DOHH2 (cell line): ENCODE data around the gene RFLNA.

Experiments used
- H3F3A ChIP-seq: fragments of 200-600 bp; sonication (generic), shearing (Covaris generic); 2 replicates; pipeline ENCODE4 v1.6.0; 2016; ENCODE audit warnings: antibody characterized with exemption, mild to moderate bottlenecking; ENCODE audit not compliant: control insufficient read depth, insufficient read depth
- H3K27ac ChIP-seq: fragments of 200-600 bp; sonication (generic); 2 replicates; pipeline ENCODE4 v1.5.1; 2014; ENCODE audit warnings: low read depth, mild to moderate bottlenecking, low read length, moderate library complexity
- H3K27me3 ChIP-seq: fragments of 200-600 bp; sonication (generic); 2 replicates; pipeline ENCODE4 v1.6.1; 2014; ENCODE audit warnings: mild to moderate bottlenecking, low read length, mixed read lengths; ENCODE audit not compliant: control insufficient read depth
- H3K36me3 ChIP-seq: fragments of 200-600 bp; sonication (generic); 2 replicates; pipeline ENCODE4 v1.6.1; 2014; ENCODE audit warnings: mild to moderate bottlenecking, low read length, moderate library complexity, mixed read lengths; ENCODE audit not compliant: control insufficient read depth
- H3K4me1 ChIP-seq: fragments of 200-600 bp; sonication (generic); 2 replicates; pipeline ENCODE4 v1.6.1; 2014; ENCODE audit warnings: mild to moderate bottlenecking, low read length, mixed read lengths; ENCODE audit not compliant: control insufficient read depth
- H3K4me2 ChIP-seq: fragments of 200-600 bp; sonication (generic); 2 replicates; pipeline ENCODE4 v1.6.0; 2014; ENCODE audit warnings: mild to moderate bottlenecking, low read length, moderate library complexity
- H3K4me3 ChIP-seq: fragments of 200-600 bp; sonication (generic); 2 replicates; pipeline ENCODE4 v1.5.1; 2014; ENCODE audit warnings: mild to moderate bottlenecking, low read length, mixed read lengths
- H3K79me2 ChIP-seq: fragments of 200-600 bp; sonication (generic); 2 replicates; pipeline ENCODE4 v1.6.1; 2014; ENCODE audit warnings: mild to moderate bottlenecking, low read length, mixed read lengths; ENCODE audit not compliant: control insufficient read depth
- H3K9me2 ChIP-seq: fragments of 200-600 bp; sonication (generic); replicated peaks from 2 replicates; pipeline ENCODE4 v1.6.1; 2014; ENCODE audit warnings: mild to moderate bottlenecking, low read length, mixed read lengths; ENCODE audit not compliant: control insufficient read depth
- H3K9me3 ChIP-seq: fragments of 200-600 bp; sonication (generic); 2 replicates; pipeline ENCODE4 v1.6.1; 2014; ENCODE audit warnings: antibody characterized with exemption, low read length, mixed read lengths; ENCODE audit not compliant: control insufficient read depth, insufficient read depth
- H4K20me1 ChIP-seq: fragments of 200-600 bp; sonication (generic); 2 replicates; pipeline ENCODE4 v1.6.0; 2014; ENCODE audit warnings: low read depth, mild to moderate bottlenecking, antibody characterized with exemption, low read length, moderate library complexity; ENCODE audit not compliant: control insufficient read depth, insufficient read depth
- CTCF ChIP-seq: fragments of 200-600 bp; sonication (generic); IDR thresholded peaks from one replicate; pipeline ENCODE4 v1.5.1; 2014; ENCODE audit warnings: antibody characterized with exemption, mild to moderate bottlenecking, low read depth, low read length; ENCODE audit not compliant: poor library complexity, severe bottlenecking
- EZH2phosphoT487 ChIP-seq: fragments of 200-600 bp; sonication (generic); IDR thresholded peaks from 2 replicates; pipeline ENCODE4 v1.6.1; 2017; ENCODE audit warnings: borderline replicate concordance, mild to moderate bottlenecking, antibody characterized with exemption, low read length, moderate library complexity, mixed read lengths

RFLNA gene

GRCh38 chr12:124327362-124328043 is 32.6 kb downstream of the RFLNA start:
- H3K36me3 ChIP-seq, result peaks cover 36% of the 10 kb centered on the region
- H3K27me3 ChIP-seq, result no peaks in the 10 kb centered on the region
- H4K20me1 ChIP-seq, result no peaks in the 10 kb centered on the region
- no peaks in the 10 kb centered on the region for H3K4me1 ChIP-seq
- H3K79me2 ChIP-seq, result no peaks in the 10 kb centered on the region
- no peak overlapping the region for H3K4me3 ChIP-seq
- no peaks in the 10 kb centered on the region for H3F3A ChIP-seq
- no peaks in the 10 kb centered on the region for H3K9me2 ChIP-seq
- H3K9me3 ChIP-seq, result peaks cover 16% of the 10 kb centered on the region; the same call in 1 of the 2 replicates
- no peak for TF ChIP-seq CTCF
- TF ChIP-seq EZH2phosphoT487, result no peak
- H3K4me2 ChIP-seq, result no peak overlapping the region
- no peak overlapping the region for H3K27ac ChIP-seq

- no peaks in the 10 kb centered on the region for H3K9me2 ChIP-seq
- H4K20me1 ChIP-seq, result no peaks in the 10 kb centered on the region
- no peaks in the 10 kb centered on the region for H3K27me3 ChIP-seq
- H3K79me2 ChIP-seq, result no peaks in the 10 kb centered on the region
- H3K27ac ChIP-seq, result no peak overlapping the region
- H3K36me3 ChIP-seq, result peaks cover 36% of the 10 kb centered on the region
- H3K4me3 ChIP-seq, result no peak overlapping the region
- H3K9me3 ChIP-seq, result peaks cover 16% of the 10 kb centered on the region; the same call in 1 of the 2 replicates
- H3K4me2 ChIP-seq, result no peak overlapping the region
- H3K4me1 ChIP-seq, result no peaks in the 10 kb centered on the region
- TF ChIP-seq EZH2phosphoT487, result no peak
- no peak for TF ChIP-seq CTCF
- H3F3A ChIP-seq, result no peaks in the 10 kb centered on the region
These were observed 33.2 kb downstream of the RFLNA start for GRCh38 chr12:124328116-124328515.

- H3K79me2 ChIP-seq, result no peaks in the 10 kb centered on the region
- H3K9me3 ChIP-seq, result peaks cover 12% of the 10 kb centered on the region; the same call in 1 of the 2 replicates
- H3F3A ChIP-seq, result no peaks in the 10 kb centered on the region
- no peaks in the 10 kb centered on the region for H3K4me1 ChIP-seq
- H3K27ac ChIP-seq, result no peak overlapping the region
- H3K9me2 ChIP-seq, result no peaks in the 10 kb centered on the region
- no peak overlapping the region for H3K4me3 ChIP-seq
- H3K4me2 ChIP-seq, result no peak overlapping the region
- no peaks in the 10 kb centered on the region for H4K20me1 ChIP-seq
- no peak for TF ChIP-seq EZH2phosphoT487
- no peaks in the 10 kb centered on the region for H3K27me3 ChIP-seq
- peaks cover 32% of the 10 kb centered on the region for H3K36me3 ChIP-seq
These were observed 33.7 kb downstream of the RFLNA start for GRCh38 chr12:124328636-124329035.

- Histone ChIP-seq H3K4me1 (no peaks in the 10 kb centered on the region), H3K27me3 (no peaks in the 10 kb centered on the region), H3K27ac (no peak overlapping the region), H4K20me1 (no peaks in the 10 kb centered on the region), H3K4me2 (no peak overlapping the region), H3K79me2 (no peaks in the 10 kb centered on the region), H3K36me3 (peaks cover 26% of the 10 kb centered on the region), H3F3A (no peaks in the 10 kb centered on the region), H3K9me3 (no peaks in the 10 kb centered on the region), H3K4me3 (no peak overlapping the region), H3K9me2 (no peaks in the 10 kb centered on the region)
- TF ChIP-seq EZH2phosphoT487 (no peak), CTCF (no peak)
These were observed 37.3 kb downstream of the RFLNA start for GRCh38 chr12:124332058-124332672.
